ENCODE data around the gene HLA-DMB.
A peak's percentile ranks its signal among the peaks of the same experiment; 100 is the strongest.

HLA-DMB gene

GRCh38 chr6:32940656-32941213 lies at the start of gene HLA-DMB:
Gene HLA-DMB (minus strand): TSS chr6:32941028. CDS start chr6:32940807, 221 bp downstream.
- FAIRE-seq (no peak), DNase-seq (ENCODE audit: low spot score) (peak; percentile 90)

- peak; percentile 30 for FAIRE-seq
- DNase-seq (ENCODE audit: low spot score), result no peak
Measured at GRCh38 chr6:32989368-32989767, 48.5 kb upstream of the HLA-DMB start.

DNA sequence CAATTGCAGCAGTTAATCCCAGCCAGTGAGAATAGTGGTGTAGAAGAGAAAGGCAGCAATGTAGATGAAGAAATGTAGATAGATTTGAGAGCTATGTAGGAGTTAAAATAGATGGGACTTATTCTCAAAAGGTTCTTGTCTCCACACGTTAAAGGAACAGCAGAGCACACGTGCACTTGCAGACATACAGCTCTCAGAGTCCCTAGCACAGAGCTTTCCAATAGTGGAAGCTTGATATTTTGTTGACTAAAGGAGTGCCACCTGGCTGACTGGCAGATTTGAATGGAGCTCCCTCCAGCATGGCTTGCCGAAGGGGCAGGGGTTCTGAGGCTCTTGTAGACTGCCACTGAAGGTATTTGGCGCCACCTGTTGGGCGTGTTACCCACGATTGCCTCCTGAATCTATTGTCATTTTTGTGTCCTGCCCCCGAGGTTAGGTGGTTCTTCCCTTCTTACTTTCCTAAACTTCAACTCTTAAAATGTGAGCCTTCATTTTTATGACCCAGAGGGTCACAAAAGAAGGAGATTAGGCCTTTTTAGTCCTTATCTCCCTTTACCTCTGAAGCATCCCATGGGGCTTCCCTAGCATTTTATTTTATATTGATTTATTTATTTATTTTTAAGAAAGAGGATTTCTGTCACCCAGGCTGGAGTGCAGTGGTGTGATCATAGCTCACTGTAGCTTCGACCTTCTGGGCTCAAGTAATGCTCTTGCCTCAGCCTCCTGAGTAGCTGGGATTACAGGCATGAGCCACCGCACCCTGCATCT lies 44.0 kb upstream of the HLA-DMB start:
- no peak for FAIRE-seq
- peak; percentile 79 for DNase-seq (ENCODE audit: low spot score)

DNA sequence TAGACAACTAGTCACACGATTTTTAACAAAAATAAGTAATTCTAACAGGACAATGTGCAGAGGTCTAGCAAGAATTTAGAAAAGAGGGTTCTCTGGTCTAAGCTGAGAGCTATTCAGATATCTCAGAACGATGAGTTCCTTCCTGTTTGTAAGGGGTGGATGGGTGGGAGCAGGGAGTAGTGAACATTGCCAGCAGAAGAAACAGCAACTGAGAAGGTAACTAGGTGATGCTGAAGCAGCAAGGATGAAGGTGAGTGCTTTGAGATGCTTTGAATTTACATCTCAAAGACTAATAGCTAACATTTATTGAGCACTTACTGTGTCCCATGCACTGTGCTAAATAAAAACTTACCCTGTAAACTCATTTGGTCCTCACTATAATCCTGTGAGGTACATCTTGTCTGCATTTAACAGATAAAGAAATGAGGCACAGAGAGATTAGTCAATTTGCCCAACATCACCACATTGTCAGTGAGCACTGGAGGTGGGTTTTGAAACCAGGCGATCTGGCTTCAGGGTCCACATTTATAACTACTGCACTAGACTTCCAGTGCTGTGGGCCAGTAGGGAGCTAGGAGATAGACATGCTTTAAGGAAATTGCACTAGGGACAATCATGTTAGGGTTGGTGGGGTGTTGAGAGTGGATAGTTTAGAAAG lies 43.3 kb upstream of the HLA-DMB start:
- FAIRE-seq, result no peak
- no peak for DNase-seq (ENCODE audit: low spot score)

GRCh38 chr6:32983493-32983848 lies 42.6 kb upstream of the HLA-DMB start:
- DNase-seq (ENCODE audit: low spot score), result no peak
- FAIRE-seq, result no peak

- DNase-seq (ENCODE audit: low spot score) (no peak), FAIRE-seq (no peak)
Measured at GRCh38 chr6:32982702-32983492, 42.1 kb upstream of the HLA-DMB start.

- DNase-seq (ENCODE audit: low spot score) (no peak), FAIRE-seq (no peak)
Measured at GRCh38 chr6:32982084-32982701, 41.4 kb upstream of the HLA-DMB start.

DNA sequence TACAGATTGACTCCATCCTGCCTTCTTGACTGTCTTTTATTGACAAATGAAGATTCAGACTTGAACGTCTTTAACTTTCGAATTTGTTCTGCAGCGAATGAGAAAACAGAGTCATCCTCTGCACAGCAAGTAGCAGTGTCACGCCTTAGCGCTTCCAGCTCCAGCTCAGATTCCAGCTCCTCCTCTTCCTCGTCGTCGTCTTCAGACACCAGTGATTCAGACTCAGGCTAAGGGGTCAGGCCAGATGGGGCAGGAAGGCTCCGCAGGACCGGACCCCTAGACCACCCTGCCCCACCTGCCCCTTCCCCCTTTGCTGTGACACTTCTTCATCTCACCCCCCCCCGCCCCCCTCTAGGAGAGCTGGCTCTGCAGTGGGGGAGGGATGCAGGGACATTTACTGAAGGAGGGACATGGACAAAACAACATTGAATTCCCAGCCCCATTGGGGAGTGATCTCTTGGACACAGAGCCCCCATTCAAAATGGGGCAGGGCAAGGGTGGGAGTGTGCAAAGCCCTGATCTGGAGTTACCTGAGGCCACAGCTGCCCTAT lies 39.7 kb upstream of the HLA-DMB start:
- FAIRE-seq, result no peak
- DNase-seq (ENCODE audit: low spot score), result no peak

DNA sequence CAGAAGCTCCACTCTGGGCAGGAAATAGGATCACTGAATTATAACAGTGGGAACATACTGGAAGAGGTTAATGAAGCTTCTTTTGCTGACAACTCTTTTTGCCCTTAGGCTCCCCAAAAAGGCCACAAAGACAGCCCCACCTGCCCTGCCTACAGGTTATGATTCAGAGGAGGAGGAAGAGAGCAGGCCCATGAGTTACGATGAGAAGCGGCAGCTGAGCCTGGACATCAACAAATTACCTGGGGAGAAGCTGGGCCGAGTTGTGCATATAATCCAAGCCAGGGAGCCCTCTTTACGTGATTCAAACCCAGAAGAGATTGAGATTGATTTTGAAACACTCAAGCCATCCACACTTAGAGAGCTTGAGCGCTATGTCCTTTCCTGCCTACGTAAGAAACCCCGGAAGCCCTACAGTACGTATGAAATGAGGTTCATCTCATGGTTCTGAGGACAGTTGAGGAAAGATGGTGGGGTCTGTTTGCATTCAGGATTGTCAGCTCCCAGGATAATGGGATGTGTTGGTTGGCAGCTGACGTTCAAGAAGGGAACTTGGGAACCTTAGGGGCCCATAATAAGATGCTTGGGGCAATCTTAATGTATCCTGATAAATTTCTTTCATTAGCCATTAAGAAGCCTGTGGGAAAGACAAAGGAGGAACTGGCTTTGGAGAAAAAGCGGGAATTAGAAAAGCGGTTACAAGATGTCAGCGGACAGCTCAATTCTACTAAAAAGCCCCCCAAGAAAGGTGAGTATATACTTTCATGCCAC lies 39.1 kb upstream of the HLA-DMB start:
- FAIRE-seq (no peak), DNase-seq (ENCODE audit: low spot score) (no peak)

- FAIRE-seq, result no peak
- no peak for DNase-seq (ENCODE audit: low spot score)
Measured at GRCh38 chr6:32977953-32978324, 37.1 kb upstream of the HLA-DMB start.

DNA sequence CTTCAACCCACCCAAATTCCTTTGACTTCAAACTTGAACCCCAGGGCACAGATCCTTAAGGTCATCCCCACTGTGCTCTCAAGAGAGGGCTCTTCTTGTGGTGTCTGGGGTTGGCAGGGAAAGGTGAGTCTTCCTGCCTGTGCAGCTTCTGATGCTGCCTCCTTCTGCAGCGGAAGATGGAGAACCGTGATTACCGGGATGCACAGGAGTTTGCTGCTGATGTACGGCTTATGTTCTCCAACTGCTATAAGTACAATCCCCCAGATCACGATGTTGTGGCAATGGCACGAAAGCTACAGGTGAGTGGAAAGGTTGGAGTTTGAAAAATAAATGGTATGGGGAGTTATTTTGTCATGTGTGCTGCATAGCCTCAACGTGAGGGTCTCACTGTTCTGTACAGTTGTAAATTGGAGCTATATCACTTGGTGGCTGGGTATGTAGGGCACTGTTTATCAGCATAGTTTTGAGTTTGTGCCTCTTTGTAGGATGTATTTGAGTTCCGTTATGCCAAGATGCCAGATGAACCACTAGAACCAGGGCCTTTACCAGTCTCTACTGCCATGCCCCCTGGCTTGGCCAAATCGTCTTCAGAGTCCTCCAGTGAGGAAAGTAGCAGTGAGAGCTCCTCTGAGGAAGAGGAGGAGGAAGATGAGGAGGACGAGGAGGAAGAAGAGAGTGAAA lies 36.6 kb upstream of the HLA-DMB start:
- FAIRE-seq, result no peak
- DNase-seq (ENCODE audit: low spot score), result no peak

GRCh38 chr6:32976334-32977069 lies 35.7 kb upstream of the HLA-DMB start:
- DNase-seq (ENCODE audit: low spot score), result no peak
- no peak for FAIRE-seq

- no peak for FAIRE-seq
Measured at GRCh38 chr6:32975886-32976285, 35.1 kb upstream of the HLA-DMB start.

GRCh38 chr6:32974541-32975308 lies 33.9 kb upstream of the HLA-DMB start:
- DNase-seq (ENCODE audit: low spot score), result no peak
- FAIRE-seq, result no peak

More at GRCh38 chr6:32975886-32976285, 35.1 kb upstream of the HLA-DMB start:
- no peak for DNase-seq (ENCODE audit: low spot score)

GRCh38 chr6:32974016-32974333 lies 33.1 kb upstream of the HLA-DMB start:
- FAIRE-seq (no peak), DNase-seq (ENCODE audit: low spot score) (peak; percentile 42)

DNA sequence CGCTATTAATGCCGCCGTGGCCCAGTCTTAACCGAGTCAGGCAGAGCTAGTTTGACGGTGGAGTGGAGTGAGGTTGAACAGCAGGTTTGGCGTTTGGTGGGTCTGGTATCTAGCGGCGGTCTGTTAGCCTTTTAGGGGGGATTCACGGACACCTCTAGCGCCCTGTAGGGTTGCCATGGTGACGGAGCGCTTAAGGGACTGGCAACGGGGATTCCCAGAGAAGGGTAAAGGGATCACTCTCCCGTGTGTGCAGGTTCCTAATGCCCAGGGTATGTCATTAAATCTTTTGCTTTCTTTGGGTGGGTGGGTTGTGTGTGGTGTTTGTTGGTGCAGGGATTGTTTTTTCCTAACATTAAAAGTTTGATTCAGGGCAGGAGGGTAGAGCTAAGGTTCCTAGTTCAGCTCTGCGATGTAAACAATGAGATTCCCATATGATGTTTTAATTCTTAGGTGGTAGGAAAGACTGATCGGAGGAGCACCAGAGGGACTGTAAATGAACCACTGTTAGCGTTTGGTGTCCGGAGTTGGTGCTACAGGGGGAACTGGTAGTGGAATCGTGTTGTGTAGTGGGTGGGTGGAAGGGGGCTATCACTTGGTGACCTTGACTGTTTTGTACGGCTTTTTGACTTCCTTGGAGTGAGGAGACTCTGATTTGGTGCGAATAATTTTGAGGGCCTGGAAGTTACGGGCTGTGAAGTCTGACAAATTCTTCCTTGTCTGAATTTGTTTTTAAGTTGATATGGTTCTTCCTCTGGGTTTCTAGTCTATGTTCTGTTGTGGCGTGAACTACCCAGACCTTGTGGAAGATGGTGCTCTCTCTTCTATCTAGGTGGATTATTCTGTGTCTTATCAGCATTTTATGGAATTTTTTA lies 32.6 kb upstream of the HLA-DMB start:
- FAIRE-seq, result no peak
- DNase-seq (ENCODE audit: low spot score), result no peak

GRCh38 chr6:32972353-32973143 lies 31.7 kb upstream of the HLA-DMB start:
- no peak for FAIRE-seq
- DNase-seq (ENCODE audit: low spot score), result no peak

Data from urothelium cell line (cell line).